GM08714 (cell line): ENCODE data around the gene ALDH1A1.
"Not testable (repeated sequence)": the region's sequence is repeated elsewhere in the genome, so short reads cannot be mapped to it uniquely, and the experiment has no call there.

Experiments
- H3K4me3 ChIP-seq: fragments of 200-500 bp; sonication (Bioruptor generic); 2 replicates; pipeline ENCODE4 v1.5.1; 2014; ENCODE audit warnings: mild to moderate bottlenecking, low read length, inconsistent platforms
- ZNF274 ChIP-seq: IDR thresholded peaks from 2 replicates; pipeline ENCODE4 v1.6.1; 2012; ENCODE audit warnings: mild to moderate bottlenecking, low read depth, low read length

ALDH1A1 gene

GRCh38 chr9:72955126-72955455, 2.2 kb upstream of the ALDH1A1 start:
- TF ChIP-seq ZNF274, result no peak
- H3K4me3 ChIP-seq, result no peak overlapping the region

DNA sequence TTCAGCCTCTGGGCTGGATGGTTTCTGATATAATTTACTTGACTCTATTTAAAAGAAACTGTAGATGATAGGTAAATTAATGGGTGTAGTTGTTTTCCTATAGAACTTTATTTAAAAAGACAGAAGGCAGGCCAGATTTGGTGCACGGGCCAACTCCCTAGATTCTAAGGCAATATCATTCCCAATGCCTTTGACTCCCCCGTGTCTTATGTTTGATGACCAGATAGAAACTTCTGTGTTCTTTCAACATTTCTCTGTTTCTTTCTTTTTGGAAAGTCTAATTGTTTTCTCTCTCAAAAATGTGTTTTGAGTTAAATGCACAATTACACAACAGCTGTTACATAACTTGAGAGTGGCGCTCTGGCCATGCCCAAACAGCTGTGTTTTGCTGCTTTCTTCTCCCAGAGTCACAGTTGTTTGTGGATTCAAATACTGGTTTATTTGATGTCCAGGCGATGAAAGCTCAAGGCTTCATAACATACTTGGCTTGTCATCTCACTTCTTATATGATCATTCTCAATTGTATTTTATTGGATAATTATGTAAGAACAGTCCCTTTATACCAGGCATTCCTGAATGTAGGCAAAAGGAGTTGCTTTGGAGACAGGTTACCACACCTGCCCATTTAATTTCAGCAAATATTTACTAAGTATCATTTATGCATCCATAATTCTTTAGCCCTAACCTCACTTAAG, 1.7 kb upstream of the ALDH1A1 start:
- no peak for TF ChIP-seq ZNF274
- H3K4me3 ChIP-seq, result no peak overlapping the region

GRCh38 chr9:72952381-72952690, 517 bp downstream of the ALDH1A1 start:
- no peak overlapping the region for H3K4me3 ChIP-seq
- no peak for TF ChIP-seq ZNF274

- TF ChIP-seq ZNF274, result no peak
- no peak overlapping the region for H3K4me3 ChIP-seq
These were observed 1.1 kb downstream of the ALDH1A1 start for GRCh38 chr9:72951520-72952380.

DNA sequence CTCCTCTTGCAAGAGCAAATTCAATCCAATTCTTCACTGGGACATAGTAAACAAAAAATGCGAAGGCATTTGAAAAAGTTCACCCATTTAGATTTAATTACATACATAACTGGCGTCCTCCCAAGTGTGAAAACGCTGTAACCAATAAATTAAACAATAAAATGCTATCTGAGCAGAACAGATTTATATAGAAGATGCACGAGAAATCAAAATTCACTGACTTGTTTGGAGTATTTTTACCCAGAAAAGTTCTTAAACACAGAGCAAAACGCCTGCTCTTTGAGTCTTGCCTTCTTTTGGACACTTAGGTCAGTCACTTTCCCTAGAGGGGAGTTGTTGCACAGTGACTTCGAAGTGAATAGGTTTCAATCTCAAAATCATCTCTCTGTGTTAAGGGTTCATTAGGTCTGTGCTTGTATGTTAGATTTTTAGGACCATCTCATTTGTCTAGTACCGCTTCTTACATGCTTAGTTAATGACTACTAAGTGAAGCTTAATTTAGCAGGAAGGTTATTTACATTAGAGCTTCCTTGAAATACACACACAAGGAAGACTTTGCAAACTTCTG, 1.9 kb downstream of the ALDH1A1 start:
- TF ChIP-seq ZNF274, result no peak
- H3K4me3 ChIP-seq, result no peak overlapping the region

GRCh38 chr9:72949918-72950325, 2.9 kb downstream of the ALDH1A1 start:
- TF ChIP-seq ZNF274, result no peak
- no peak overlapping the region for H3K4me3 ChIP-seq

GRCh38 chr9:72949244-72949582, 3.6 kb downstream of the ALDH1A1 start:
- TF ChIP-seq ZNF274, result no peak
- H3K4me3 ChIP-seq, result no peak overlapping the region

GRCh38 chr9:72948575-72949243, 4.1 kb downstream of the ALDH1A1 start:
- TF ChIP-seq ZNF274, result no peak
- H3K4me3 ChIP-seq, result no peak overlapping the region

- no peak for TF ChIP-seq ZNF274
- H3K4me3 ChIP-seq, result no peak overlapping the region
These were observed 4.8 kb downstream of the ALDH1A1 start for GRCh38 chr9:72947984-72948465.

- no peak overlapping the region for H3K4me3 ChIP-seq
- no peak for TF ChIP-seq ZNF274
These were observed 6.0 kb downstream of the ALDH1A1 start for GRCh38 chr9:72946821-72947220.

- no peak for TF ChIP-seq ZNF274
- no peak overlapping the region for H3K4me3 ChIP-seq
These were observed 6.5 kb downstream of the ALDH1A1 start for GRCh38 chr9:72946318-72946717.

GRCh38 chr9:72945391-72945790, 7.5 kb downstream of the ALDH1A1 start:
- H3K4me3 ChIP-seq, result no peak overlapping the region
- TF ChIP-seq ZNF274, result no peak

GRCh38 chr9:72943844-72944462, 8.9 kb downstream of the ALDH1A1 start:
- TF ChIP-seq ZNF274, result no peak
- no peak overlapping the region for H3K4me3 ChIP-seq

DNA sequence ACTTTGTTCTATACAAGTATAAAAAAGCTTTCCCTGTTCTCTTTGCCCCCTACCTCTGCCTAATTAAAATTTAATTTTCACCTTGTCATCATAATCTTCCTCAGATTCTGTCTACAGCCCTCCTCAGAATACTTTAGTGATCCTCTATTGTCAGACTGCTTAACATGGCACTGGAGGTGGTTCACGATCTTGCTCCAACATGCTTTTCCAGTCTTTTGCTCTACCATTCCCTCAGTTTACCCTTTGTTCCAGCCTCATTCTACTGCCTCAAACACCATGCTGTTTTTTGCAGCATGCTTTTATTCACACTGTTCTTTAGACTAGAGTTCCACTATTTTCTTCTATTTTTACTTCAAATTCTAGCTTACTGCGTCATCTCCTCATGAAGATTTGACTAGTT, 10.4 kb downstream of the ALDH1A1 start:
- no peak for TF ChIP-seq ZNF274
- no peak overlapping the region for H3K4me3 ChIP-seq

- not testable (repeated sequence) for H3K4me3 ChIP-seq
These were observed 13.3 kb downstream of the ALDH1A1 start for GRCh38 chr9:72939581-72939980.
